Lower leg skin (tissue), 3 donors: Measurements from ENCODE around the gene UBE2E2.

Source experiments
- CTCF ChIP-seq, 3 donors: fragments of 450-650 bp; IDR thresholded peaks; one replicate each; pipeline ENCODE4 v1.5.1; 2016; ENCODE audit warnings: antibody characterized with exemption in 3 of 3, mild to moderate bottlenecking in 3 of 3, moderate library complexity in 2 of 3
- POLR2A ChIP-seq, 2 donors: fragments of 450-650 bp; IDR thresholded peaks; one replicate each; pipeline ENCODE4 v1.6.1; 2016 to 2017; ENCODE audit warnings: antibody characterized with exemption in 2 of 2, mild to moderate bottlenecking in 1 of 2, moderate library complexity in 1 of 2

- TF ChIP-seq CTCF (IDR thresholded peaks at IDR 0.05) (no peak), POLR2A (IDR thresholded peaks at IDR 0.05) (no peak)
These were observed 227.8 kb downstream of the UBE2E2 start for GRCh38 chr3:23430781-23431398.
